Glomerular visceral epithelial cell (primary cell): ENCODE data around the gene NPBWR2.
A peak's percentile ranks its signal among the peaks of the same experiment; 100 is the strongest.

ENCODE experiments used
- DNase-seq: peaks from one replicate; pipeline ENCODE4 v3.0.0-alpha.2; 2016; ENCODE audit errors: extremely low spot score

Gene NPBWR2, protein sequence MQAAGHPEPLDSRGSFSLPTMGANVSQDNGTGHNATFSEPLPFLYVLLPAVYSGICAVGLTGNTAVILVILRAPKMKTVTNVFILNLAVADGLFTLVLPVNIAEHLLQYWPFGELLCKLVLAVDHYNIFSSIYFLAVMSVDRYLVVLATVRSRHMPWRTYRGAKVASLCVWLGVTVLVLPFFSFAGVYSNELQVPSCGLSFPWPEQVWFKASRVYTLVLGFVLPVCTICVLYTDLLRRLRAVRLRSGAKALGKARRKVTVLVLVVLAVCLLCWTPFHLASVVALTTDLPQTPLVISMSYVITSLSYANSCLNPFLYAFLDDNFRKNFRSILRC

DNA sequence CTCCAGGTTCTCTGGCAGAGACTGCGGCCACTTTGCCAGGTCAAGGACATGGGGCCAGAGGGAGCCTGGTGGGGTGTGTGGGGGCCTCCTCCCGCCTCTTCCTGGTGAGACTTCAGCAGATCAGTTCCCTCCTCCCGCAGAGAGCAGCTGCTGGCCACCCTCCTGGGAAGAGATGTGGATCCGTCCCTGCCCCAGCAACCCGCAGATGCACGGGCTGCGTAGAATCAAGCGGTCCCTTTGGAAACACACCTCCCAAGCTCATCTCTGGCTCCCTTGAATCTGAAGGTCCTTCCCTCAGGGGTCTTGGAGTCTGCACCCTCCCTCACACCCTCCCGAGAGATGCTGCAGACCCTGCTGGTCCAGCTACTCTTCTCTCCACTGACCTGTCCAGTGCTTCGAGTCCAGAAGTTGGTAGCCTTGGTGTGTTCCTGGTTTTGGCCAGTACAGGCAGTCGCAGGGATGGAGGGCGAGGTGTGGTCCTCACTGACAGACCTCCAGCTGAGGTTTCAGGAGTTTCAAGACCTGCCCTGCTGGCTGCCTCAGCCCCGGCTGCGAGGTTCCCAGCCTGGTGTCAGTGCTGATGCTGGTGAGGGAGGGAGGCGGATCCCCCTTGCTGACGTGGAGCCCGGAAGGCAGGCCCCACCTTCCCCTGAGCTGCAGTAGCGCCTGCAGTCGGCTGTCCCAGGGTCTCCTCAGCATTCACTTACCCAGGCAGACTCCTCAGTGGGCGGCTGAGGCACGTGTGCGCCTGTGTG is at the start of gene NPBWR2:
Gene NPBWR2, minus strand, starts transcription at position 585 of the 755 bp plus-strand sequence. CDS start 734 bp downstream, outside the sequence.
- no peak for DNase-seq

DNA sequence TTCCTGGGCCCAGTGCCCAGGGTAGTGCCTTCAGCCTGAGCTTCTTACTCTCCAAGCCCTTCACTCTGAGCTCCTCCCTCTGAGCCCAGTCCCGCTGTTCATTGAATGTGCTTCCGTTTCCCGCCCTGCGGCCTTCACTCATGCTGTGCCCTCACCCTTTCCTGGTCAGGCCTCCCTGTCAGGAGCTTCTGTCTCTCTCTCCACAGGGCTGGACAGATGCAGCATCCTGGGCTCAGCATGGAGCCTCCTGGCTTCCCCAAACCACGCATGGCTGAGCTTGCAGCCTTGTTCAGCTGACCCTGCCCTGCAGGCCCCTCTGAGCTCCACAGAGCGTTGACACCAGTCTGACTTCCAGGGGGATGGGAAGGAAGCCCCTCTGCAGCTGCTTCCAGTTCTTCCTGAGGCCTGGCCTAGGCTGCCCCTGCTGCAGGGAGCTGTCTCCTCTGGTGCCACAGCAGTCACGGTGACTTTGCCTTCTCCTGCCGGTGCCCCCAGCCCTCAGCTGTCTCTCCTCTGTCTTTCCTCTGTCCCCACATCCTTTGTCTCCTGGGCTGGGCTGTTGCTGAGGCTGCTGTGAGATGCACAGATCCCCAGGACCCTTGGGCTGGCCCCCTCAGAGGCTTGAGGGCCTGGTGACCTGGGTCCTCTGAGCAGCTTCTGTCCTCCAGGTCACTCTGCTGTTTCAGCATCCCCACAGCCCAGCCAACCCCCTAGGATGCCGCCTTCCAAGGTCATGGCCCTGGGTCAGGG is 48.9 kb upstream of the NPBWR2 start:
- no peak for DNase-seq

DNA sequence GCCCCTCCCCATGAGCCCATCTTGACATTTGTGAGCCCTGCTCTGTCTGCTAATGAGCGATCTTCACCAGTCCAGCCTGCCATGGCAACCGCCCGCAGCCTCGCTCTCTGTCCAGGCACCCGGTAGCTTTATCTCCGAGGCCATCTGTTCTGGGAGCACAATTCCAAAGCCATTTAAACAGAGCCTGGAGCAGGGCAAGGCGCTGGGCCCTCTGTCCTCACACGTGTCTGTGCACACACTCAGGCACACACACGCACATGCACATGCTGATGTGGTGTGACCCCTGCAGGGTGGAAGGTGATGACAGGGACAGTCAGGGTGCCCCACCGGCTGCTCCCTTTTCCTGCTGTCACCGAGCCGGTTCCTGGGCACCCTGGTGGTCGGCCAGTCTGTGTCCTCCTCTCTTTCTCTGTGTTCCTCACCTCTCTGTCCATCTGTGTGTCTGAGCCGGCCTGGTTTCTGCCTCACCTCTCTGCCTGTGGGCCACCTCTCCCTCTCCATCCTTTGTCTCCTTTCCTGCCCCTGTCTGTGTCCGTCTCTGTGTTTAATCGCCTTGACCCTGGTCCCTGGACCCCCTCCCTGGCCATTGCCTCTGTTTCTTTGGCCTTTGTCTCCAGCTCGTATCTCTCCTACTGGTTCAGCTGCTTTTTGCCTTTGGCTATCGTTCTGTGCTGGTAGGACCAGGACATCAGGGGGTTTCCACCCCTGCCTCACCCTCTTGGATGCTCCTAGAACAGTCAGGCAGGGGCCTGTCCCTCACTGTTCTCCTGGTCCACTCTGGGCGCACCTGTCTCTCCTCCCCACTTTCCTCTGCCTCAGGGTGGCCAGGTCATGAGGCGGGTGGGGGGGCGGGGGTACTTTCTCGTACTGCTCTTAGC is 48.1 kb upstream of the NPBWR2 start:
- no peak for DNase-seq

DNA sequence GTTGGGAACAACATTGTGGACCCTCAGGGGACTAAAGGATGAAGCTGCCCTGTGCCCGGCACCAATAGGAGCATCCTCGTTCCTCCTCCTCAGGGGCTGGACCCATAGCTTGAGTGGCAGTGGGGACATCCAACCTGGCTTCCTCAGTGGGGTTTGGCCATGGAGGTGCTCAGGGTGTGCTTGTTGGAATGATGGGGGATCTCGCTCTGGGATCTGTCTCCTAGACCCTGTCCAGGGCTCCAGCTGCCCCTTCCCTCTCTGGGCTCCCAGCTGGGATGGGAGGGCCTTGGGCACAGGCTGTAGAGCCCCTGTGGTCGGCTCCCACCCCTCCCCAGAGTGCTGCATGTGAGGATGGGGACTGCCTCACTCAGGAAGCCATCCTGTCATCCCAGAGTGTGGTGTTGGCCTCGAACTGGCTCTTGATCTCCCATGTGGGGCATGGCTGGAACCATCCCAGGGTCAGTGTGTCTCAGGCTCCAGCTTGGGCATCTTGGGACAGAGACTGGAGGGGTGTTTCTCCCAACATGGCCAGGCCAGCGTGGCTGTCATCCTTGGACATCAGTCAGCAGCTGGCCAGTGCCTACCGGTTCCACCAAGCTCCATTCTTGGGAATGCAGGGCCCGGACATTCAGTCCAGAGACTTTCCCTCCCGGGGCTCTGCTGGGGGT is 47.4 kb upstream of the NPBWR2 start:
- no peak for DNase-seq

- DNase-seq: no peak
Observed at GRCh38 chr20:64153861-64154589, 46.7 kb upstream of the NPBWR2 start.

GRCh38 chr20:64153410-64153809 is 46.0 kb upstream of the NPBWR2 start:
- no peak for DNase-seq

GRCh38 chr20:64152906-64153305 is 45.5 kb upstream of the NPBWR2 start:
- DNase-seq: no peak

- peak; percentile 16 for DNase-seq
Observed at GRCh38 chr20:64151633-64152530, 44.5 kb upstream of the NPBWR2 start.

GRCh38 chr20:64150756-64151632 is 43.6 kb upstream of the NPBWR2 start:
- no peak for DNase-seq

DNA sequence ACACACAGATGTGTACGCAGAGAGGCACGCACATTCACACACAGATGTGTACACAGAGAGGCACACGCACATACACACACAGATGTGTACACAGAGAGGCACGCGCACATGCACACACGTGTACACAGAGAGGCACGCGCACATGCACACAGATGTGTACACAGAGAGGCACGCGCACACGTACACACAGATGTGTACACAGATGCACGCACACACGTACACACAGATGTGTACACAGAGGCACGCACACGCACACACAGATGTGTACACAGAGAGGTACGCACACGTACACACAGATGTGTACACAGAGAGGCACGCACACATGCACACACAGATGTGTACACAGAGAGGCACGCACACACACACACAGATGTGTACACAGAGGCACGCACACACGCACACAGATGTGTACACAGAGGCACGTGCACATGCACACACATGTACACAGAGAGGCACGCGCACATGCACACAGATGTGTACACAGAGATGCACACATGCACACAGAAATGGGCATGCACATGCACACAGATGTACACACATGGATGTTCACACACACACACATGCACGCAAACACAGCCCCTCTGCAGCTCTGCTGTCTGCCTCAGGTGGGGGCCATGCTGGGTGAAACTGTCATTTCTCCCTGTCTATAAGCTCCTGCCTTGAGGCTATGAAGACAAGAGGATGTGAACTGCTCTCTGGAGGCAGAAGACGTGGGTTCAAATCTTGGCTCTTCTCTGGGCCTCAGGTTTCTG is 42.6 kb upstream of the NPBWR2 start:
- DNase-seq: no peak

- no peak for DNase-seq
Observed at GRCh38 chr20:64149141-64149540, 41.8 kb upstream of the NPBWR2 start.

DNA sequence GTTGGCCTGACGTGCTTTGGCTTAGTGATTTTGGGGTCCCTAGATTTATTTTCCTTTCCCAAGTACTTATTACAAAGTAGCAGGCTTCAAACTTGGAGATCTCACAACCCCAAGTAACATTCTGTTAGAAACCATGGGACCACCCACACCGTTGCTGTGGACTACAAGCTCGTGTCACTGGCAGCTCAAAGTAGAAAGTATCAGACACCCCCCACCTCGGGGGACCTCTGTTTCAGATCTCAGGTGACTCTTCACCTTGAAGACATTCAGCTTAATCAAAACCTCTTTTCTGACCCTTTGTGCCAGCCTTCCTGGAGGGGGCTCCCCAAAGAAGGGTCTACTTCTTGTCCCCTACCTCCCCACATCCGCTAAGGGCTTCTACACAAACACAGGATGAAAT is 41.2 kb upstream of the NPBWR2 start:
- no peak for DNase-seq

GRCh38 chr20:64146936-64147477 is 39.6 kb upstream of the NPBWR2 start:
- no peak for DNase-seq

GRCh38 chr20:64146301-64146935 is 39.1 kb upstream of the NPBWR2 start:
- no peak for DNase-seq

DNA sequence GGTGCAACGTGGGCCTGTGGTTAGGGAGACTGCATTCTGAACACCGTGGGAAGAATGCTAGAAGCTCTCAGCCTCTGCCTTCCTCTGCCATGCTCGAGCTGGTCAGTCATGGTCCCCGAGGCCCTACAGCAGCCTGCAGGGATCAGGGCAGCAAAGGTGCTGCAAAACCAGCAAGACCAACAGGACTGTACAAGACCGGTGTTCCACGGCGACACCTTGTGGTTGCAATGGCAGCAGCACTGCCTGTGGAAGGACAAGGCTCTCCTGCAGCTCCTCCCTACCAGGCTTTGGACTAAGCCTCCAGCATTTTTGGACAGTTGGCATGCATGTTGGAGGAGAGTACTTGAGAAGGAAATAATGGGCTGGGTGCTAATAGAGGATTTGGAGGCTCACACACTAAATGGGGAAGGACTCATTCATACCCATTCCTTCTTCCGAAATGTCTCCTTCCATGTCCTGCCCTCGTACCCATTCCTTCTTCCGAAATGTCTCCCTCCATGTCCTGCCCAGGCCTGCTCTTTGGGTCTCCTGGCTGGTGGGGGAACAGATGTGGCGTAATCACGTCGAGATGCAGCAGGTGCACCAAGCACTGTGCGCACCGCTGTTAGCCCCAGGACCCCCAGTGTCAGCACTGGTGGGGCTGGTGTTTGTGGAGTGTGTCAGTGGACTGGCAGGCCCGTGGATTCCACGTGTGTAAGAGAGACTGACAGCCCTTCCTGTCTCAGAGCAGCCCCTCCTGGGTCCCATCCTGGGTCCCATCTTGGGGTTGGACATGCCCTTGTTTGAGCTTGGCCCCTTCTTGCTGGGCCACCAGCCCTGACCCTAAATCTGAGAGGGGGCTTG is 38.3 kb upstream of the NPBWR2 start:
- no peak for DNase-seq
